ENCODE data around the gene CHAD. TPM values are rescaled to one million over a fixed set of nuclear protein-coding genes. Genes with fewer than 3 reads are reported as not detected.

The CHAD gene
- total and polyA plus RNA-seq, 2 of the 13 experiments (the other 11 are each of a cell fraction or from before 2014, with no cell fraction given) = 1.4 TPM; not detected in 1

DNA sequence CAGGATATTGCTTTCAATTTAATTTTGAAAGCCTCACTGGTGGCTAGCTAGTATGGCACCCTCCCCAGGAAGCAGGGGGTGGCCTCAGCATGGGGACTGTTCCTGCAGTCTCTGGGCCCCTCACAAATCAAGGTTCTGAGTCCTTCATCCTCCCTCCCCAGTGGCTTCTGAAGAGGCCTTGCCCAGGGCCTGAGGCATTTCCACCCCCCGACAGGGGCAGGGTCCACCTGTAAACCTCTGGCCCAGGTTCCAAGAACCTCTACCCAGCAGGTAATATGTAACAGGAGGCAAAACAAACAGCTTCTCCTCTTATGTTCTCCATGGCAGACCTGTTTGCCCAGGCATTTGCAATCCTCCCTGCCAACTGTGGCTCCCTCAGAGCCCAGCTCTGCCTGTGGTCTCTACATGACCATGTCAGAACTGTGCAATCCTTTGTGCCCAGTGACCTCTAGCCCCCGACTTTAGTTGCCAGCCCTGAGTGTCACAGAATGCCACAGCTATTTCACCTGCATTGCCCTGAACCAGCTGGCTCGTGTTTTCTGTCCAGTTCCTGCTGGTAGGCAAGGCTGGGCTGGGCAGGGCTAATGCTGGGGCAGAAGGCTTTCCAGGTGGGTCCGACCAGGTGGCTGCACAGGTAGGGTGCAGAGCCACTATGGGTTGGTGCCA is 28.4 kb downstream of the CHAD start (continued):
- TF ChIP-seq ZC3H4 (CRISPR knock-in tag; IDR thresholded peaks at IDR 0.05; ENCODE audit: borderline replicate concordance) = no peak
- no peak for TF ChIP-seq IKZF1 (IDR thresholded peaks at IDR 0.05)
- TF ChIP-seq ZNF564 (CRISPR knock-in tag; IDR thresholded peaks at IDR 0.05) = no peak
- TF ChIP-seq SRF (IDR thresholded peaks at IDR 0.05; ENCODE audit: low read depth, low read length) = no peak
- peak; percentile 72; the same call in 1 of the 2 replicates for TF ChIP-seq SMAD1 (CRISPR knock-in tag; IDR thresholded peaks at IDR 0.05; ENCODE audit: borderline replicate concordance, low read depth)
- no peak for TF ChIP-seq ZNF569 (CRISPR knock-in tag; IDR thresholded peaks at IDR 0.05; ENCODE audit: borderline replicate concordance)
- TF ChIP-seq ZNF746 (CRISPR knock-in tag; IDR thresholded peaks at IDR 0.05) = no peak
- TF ChIP-seq, protein P1, sequence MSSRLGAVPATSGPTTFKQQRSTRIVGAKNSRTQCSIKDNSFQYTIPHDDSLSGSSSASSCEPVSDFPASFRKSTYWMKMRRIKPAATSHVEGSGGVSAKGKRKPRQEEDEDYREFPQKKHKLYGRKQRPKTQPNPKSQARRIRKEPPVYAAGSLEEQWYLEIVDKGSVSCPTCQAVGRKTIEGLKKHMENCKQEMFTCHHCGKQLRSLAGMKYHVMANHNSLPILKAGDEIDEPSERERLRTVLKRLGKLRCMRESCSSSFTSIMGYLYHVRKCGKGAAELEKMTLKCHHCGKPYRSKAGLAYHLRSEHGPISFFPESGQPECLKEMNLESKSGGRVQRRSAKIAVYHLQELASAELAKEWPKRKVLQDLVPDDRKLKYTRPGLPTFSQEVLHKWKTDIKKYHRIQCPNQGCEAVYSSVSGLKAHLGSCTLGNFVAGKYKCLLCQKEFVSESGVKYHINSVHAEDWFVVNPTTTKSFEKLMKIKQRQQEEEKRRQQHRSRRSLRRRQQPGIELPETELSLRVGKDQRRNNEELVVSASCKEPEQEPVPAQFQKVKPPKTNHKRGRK (CRISPR knock-in tag; IDR thresholded peaks at IDR 0.05) = no peak
- TF ChIP-seq YY1 (IDR thresholded peaks at IDR 0.05; ENCODE audit: insufficient read depth, insufficient replicate concordance, low read depth, low read length) = no peak
- no peak for TF ChIP-seq PHF5A (CRISPR knock-in tag; IDR thresholded peaks at IDR 0.05; ENCODE audit: low read depth, unreplicated experiment)
- TF ChIP-seq, protein P2, sequence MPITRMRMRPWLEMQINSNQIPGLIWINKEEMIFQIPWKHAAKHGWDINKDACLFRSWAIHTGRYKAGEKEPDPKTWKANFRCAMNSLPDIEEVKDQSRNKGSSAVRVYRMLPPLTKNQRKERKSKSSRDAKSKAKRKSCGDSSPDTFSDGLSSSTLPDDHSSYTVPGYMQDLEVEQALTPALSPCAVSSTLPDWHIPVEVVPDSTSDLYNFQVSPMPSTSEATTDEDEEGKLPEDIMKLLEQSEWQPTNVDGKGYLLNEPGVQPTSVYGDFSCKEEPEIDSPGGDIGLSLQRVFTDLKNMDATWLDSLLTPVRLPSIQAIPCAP (CRISPR knock-in tag; IDR thresholded peaks at IDR 0.05; ENCODE audit: low read depth) = no peak
- TF ChIP-seq KMT2A (CRISPR knock-in tag; IDR thresholded peaks at IDR 0.05) = 0 out of 2 replicates have a peak, but pooled peaks have one; percentile 31
- no peak for TF ChIP-seq ZNF670 (CRISPR knock-in tag; IDR thresholded peaks at IDR 0.05; ENCODE audit: borderline replicate concordance)
- no peak for TF ChIP-seq ZNF430 (CRISPR knock-in tag; IDR thresholded peaks at IDR 0.05)
- no peak for TF ChIP-seq ZNF7 (CRISPR knock-in tag; IDR thresholded peaks at IDR 0.05)
- no peak for TF ChIP-seq NPAS2 (CRISPR knock-in tag; IDR thresholded peaks at IDR 0.05; ENCODE audit: borderline replicate concordance)
- TF ChIP-seq ZNF660 (CRISPR knock-in tag; IDR thresholded peaks at IDR 0.05; ENCODE audit: borderline replicate concordance, low read depth) = no peak
- no peak for TF ChIP-seq ZNF232 (CRISPR knock-in tag; IDR thresholded peaks at IDR 0.05; ENCODE audit: borderline replicate concordance)
- TF ChIP-seq, protein P3, sequence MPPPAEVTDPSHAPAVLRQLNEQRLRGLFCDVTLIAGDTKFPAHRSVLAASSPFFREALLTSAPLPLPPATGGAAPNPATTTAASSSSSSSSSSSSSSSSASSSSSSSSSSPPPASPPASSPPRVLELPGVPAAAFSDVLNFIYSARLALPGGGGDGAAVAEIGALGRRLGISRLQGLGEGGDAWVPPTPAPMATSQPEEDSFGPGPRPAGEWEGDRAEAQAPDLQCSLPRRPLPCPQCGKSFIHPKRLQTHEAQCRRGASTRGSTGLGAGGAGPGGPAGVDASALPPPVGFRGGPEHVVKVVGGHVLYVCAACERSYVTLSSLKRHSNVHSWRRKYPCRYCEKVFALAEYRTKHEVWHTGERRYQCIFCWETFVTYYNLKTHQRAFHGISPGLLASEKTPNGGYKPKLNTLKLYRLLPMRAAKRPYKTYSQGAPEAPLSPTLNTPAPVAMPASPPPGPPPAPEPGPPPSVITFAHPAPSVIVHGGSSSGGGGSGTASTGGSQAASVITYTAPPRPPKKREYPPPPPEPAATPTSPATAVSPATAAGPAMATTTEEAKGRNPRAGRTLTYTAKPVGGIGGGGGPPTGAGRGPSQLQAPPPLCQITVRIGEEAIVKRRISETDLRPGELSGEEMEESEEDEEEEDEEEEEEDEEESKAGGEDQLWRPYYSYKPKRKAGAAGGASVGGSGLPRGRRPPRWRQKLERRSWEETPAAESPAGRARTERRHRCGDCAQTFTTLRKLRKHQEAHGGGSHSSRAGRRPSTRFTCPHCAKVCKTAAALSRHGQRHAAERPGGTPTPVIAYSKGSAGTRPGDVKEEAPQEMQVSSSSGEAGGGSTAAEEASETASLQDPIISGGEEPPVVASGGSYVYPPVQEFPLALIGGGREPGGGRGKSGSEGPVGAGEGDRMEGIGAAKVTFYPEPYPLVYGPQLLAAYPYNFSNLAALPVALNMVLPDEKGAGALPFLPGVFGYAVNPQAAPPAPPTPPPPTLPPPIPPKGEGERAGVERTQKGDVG (CRISPR knock-in tag; IDR thresholded peaks at IDR 0.05; ENCODE audit: borderline replicate concordance) = peak; percentile 78; the same call in 1 of the 2 replicates
- TF ChIP-seq, protein P4, sequence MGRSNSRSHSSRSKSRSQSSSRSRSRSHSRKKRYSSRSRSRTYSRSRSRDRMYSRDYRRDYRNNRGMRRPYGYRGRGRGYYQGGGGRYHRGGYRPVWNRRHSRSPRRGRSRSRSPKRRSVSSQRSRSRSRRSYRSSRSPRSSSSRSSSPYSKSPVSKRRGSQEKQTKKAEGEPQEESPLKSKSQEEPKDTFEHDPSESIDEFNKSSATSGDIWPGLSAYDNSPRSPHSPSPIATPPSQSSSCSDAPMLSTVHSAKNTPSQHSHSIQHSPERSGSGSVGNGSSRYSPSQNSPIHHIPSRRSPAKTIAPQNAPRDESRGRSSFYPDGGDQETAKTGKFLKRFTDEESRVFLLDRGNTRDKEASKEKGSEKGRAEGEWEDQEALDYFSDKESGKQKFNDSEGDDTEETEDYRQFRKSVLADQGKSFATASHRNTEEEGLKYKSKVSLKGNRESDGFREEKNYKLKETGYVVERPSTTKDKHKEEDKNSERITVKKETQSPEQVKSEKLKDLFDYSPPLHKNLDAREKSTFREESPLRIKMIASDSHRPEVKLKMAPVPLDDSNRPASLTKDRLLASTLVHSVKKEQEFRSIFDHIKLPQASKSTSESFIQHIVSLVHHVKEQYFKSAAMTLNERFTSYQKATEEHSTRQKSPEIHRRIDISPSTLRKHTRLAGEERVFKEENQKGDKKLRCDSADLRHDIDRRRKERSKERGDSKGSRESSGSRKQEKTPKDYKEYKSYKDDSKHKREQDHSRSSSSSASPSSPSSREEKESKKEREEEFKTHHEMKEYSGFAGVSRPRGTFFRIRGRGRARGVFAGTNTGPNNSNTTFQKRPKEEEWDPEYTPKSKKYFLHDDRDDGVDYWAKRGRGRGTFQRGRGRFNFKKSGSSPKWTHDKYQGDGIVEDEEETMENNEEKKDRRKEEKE (IDR thresholded peaks at IDR 0.05) = no peak
- TF ChIP-seq NAIF1 (CRISPR knock-in tag; IDR thresholded peaks at IDR 0.05; ENCODE audit: borderline replicate concordance) = no peak
- no peak for TF ChIP-seq ZNF253 (CRISPR knock-in tag; IDR thresholded peaks at IDR 0.05; ENCODE audit: borderline replicate concordance)
